Heart left ventricle (tissue), 13 donors: Measurements from ENCODE around the gene ACOD1.

Source experiments
- CTCF ChIP-seq, 12 donors: fragments of 200-600 bp; sonication (generic) in 4 of 12; IDR thresholded peaks; one replicate each; pipeline versions ENCODE4 v1.5.0 to v1.8.0; 2018 to 2022; ENCODE audit warnings: antibody characterized with exemption in 12 of 12, mild to moderate bottlenecking in 5 of 12
- POLR2A ChIP-seq, 2 donors: fragments of 450-650 bp; IDR thresholded peaks; one replicate each; pipeline ENCODE4 v1.6.1; 2017; ENCODE audit warnings: antibody characterized with exemption in 2 of 2, mild to moderate bottlenecking in 2 of 2, moderate library complexity in 2 of 2
- donor health status: ischemic (EF 13 %, LVEDD 7.1; RV severe dilation, severe dysfunction).
- donor health status: DM: no; HTN: yes; CAD: no.
- donor health status: DM: no; HTN: no; CAD: no.
- donor health status: ischemic (EF 25% LVEDD 6.9; RV normal size, moderate dysfunction).
- donor health status: ischemic (EF 25% LVEDD 5.7; RV mildly dilated, moderate dysfunction).
- donor health status: ischemic (EF 35%, LVEDD 5.7; RV mildly dilated, moderate dysfunction).
- donor health status: nonischemic (EF 11% LVEDD 7.7; RV severe dilation, severe dysfunction).
- donor health status: DM: yes; HTN: yes; CAD: no.
- donor health status: PGD.
- donor health status: ischemic (EF 29% LVEDD 5.4; RV normal size, mild dysfunction).
- donor health status: nonischemic (EF 23%, LVEDD 6.1; RV moderate dilation, normal function).

GRCh38 chr13:76921516-76921915, 26.8 kb upstream of the ACOD1 start:
- no peak for TF ChIP-seq POLR2A (IDR thresholded peaks at IDR 0.05)
- TF ChIP-seq CTCF (IDR thresholded peaks at IDR 0.05) = no peak
